HepG2 (cell line): ENCODE measurements around the gene TMCO4.

Experiments
- BHLHE40 ChIP-seq: IDR thresholded peaks from 2 replicates; pipeline ENCODE4 v1.6.1; 2011; ENCODE audit warnings: low read length, improper control_type of control experiment
- CREB1 ChIP-seq, 2 experiments: fragments of 450-650 bp in 1 of 2; IDR thresholded peaks; 2 replicates each; pipeline ENCODE4 v1.6.1; 2016 to 2017; ENCODE audit warnings: control low read depth in 1 of 2, mild to moderate bottlenecking in 1 of 2, missing compliant biosample characterization in 1 of 2, missing genetic modification characterization in 1 of 2
- CTCF ChIP-seq: sonication (generic); formaldehyde crosslinking; IDR thresholded peaks from 2 replicates; pipeline ENCODE4 v1.5.0; 2020; ENCODE audit warnings: mild to moderate bottlenecking, missing genetic modification reagents, moderate library complexity
- KDM1A ChIP-seq: IDR thresholded peaks from 2 replicates; pipeline ENCODE4 v1.6.1; 2016; ENCODE audit warnings: missing compliant biosample characterization
- MEIS2 ChIP-seq: sonication (generic); formaldehyde crosslinking; IDR thresholded peaks from 2 replicates; pipeline ENCODE4 v1.9.0; 2021; ENCODE audit warnings: mild to moderate bottlenecking, missing genetic modification reagents
- MLX ChIP-seq: IDR thresholded peaks from 2 replicates; pipeline ENCODE4 v1.6.1; 2016
- U2AF1 ChIP-seq: fragments of 200-400 bp; formaldehyde crosslinking; optimal IDR thresholded peaks from 2 replicates; pipeline ENCODE3; 2017; ENCODE audit warnings: mild to moderate bottlenecking, low read depth, low read length
- ZFP82 ChIP-seq: sonication (generic); formaldehyde crosslinking; IDR thresholded peaks from 2 replicates; pipeline ENCODE4 v1.5.1; 2020; ENCODE audit warnings: mild to moderate bottlenecking, missing genetic modification reagents, borderline replicate concordance
- ZNF224 ChIP-seq: sonication (generic); formaldehyde crosslinking; IDR thresholded peaks from 2 replicates; pipeline ENCODE4 v1.5.0; 2020; ENCODE audit warnings: mild to moderate bottlenecking, missing genetic modification reagents
- TF ChIP-seq, protein P1 (sequence below): sonication (generic); formaldehyde crosslinking; IDR thresholded peaks from 2 replicates; pipeline ENCODE4 v1.4.0; 2020; ENCODE audit warnings: missing genetic modification reagents
- TF ChIP-seq, protein P2 (sequence below): sonication (generic); formaldehyde crosslinking; IDR thresholded peaks from 2 replicates; pipeline ENCODE4 v1.5.1; 2020; ENCODE audit warnings: mild to moderate bottlenecking, missing genetic modification reagents
- TF ChIP-seq, protein P3 (sequence below): IDR thresholded peaks from 2 replicates; pipeline ENCODE4 v1.6.1; 2016; ENCODE audit warnings: low read depth, control low read depth
- TF ChIP-seq, protein P4 (sequence below): fragments of 450-650 bp; IDR thresholded peaks from 2 replicates; pipeline ENCODE4 v1.6.1; 2017; ENCODE audit warnings: mild to moderate bottlenecking

GRCh38 chr1:19799230-19800075, at the start of gene TMCO4:
- TF ChIP-seq, protein P1, sequence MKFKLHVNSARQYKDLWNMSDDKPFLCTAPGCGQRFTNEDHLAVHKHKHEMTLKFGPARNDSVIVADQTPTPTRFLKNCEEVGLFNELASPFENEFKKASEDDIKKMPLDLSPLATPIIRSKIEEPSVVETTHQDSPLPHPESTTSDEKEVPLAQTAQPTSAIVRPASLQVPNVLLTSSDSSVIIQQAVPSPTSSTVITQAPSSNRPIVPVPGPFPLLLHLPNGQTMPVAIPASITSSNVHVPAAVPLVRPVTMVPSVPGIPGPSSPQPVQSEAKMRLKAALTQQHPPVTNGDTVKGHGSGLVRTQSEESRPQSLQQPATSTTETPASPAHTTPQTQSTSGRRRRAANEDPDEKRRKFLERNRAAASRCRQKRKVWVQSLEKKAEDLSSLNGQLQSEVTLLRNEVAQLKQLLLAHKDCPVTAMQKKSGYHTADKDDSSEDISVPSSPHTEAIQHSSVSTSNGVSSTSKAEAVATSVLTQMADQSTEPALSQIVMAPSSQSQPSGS (CRISPR knock-in tag): no peak
- TF ChIP-seq U2AF1: no peak
- peak; percentile 58 for TF ChIP-seq CTCF (CRISPR knock-in tag)
- TF ChIP-seq, protein P2, sequence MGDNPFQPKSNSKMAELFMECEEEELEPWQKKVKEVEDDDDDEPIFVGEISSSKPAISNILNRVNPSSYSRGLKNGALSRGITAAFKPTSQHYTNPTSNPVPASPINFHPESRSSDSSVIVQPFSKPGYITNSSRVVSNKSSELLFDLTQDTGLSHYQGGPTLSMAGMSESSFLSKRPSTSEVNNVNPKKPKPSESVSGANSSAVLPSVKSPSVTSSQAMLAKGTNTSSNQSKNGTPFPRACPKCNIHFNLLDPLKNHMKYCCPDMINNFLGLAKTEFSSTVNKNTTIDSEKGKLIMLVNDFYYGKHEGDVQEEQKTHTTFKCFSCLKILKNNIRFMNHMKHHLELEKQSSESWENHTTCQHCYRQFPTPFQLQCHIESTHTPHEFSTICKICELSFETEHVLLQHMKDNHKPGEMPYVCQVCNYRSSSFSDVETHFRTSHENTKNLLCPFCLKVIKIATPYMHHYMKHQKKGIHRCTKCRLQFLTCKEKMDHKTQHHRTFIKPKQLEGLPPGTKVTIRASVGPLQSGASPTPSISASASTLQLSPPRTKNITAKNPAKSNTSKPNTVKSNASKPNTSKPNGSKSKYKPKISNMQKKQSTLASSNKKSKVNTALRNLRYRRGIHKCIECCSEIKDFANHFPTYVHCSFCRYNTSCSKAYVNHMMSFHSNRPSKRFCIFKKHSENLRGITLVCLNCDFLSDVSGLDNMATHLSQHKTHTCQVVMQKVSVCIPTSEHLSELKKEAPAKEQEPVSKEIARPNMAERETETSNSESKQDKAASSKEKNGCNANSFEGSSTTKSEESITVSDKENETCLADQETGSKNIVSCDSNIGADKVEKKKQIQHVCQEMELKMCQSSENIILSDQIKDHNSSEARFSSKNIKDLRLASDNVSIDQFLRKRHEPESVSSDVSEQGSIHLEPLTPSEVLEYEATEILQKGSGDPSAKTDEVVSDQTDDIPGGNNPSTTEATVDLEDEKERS: no peak
- TF ChIP-seq BHLHE40: no peak
- TF ChIP-seq CREB1 (IDR thresholded peaks at IDR 0.05): no peak
- no peak for TF ChIP-seq CREB1 (CRISPR knock-in tag; IDR thresholded peaks at IDR 0.05)
- TF ChIP-seq ZNF224 (CRISPR knock-in tag): no peak
- no peak for TF ChIP-seq MLX
- TF ChIP-seq, protein P3, sequence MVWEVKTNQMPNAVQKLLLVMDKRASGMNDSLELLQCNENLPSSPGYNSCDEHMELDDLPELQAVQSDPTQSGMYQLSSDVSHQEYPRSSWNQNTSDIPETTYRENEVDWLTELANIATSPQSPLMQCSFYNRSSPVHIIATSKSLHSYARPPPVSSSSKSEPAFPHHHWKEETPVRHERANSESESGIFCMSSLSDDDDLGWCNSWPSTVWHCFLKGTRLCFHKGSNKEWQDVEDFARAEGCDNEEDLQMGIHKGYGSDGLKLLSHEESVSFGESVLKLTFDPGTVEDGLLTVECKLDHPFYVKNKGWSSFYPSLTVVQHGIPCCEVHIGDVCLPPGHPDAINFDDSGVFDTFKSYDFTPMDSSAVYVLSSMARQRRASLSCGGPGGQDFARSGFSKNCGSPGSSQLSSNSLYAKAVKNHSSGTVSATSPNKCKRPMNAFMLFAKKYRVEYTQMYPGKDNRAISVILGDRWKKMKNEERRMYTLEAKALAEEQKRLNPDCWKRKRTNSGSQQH (CRISPR knock-in tag): no peak
- no peak for TF ChIP-seq KDM1A
- TF ChIP-seq, protein P4, sequence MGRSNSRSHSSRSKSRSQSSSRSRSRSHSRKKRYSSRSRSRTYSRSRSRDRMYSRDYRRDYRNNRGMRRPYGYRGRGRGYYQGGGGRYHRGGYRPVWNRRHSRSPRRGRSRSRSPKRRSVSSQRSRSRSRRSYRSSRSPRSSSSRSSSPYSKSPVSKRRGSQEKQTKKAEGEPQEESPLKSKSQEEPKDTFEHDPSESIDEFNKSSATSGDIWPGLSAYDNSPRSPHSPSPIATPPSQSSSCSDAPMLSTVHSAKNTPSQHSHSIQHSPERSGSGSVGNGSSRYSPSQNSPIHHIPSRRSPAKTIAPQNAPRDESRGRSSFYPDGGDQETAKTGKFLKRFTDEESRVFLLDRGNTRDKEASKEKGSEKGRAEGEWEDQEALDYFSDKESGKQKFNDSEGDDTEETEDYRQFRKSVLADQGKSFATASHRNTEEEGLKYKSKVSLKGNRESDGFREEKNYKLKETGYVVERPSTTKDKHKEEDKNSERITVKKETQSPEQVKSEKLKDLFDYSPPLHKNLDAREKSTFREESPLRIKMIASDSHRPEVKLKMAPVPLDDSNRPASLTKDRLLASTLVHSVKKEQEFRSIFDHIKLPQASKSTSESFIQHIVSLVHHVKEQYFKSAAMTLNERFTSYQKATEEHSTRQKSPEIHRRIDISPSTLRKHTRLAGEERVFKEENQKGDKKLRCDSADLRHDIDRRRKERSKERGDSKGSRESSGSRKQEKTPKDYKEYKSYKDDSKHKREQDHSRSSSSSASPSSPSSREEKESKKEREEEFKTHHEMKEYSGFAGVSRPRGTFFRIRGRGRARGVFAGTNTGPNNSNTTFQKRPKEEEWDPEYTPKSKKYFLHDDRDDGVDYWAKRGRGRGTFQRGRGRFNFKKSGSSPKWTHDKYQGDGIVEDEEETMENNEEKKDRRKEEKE: no peak
- TF ChIP-seq ZFP82 (CRISPR knock-in tag): no peak
- no peak for TF ChIP-seq MEIS2
